SK-N-SH (cell line): ENCODE results near the gene PPFIBP2.

Experiments used
- CTCF ChIP-seq: fragments of 200-600 bp; sonication (generic); IDR thresholded peaks from 2 replicates; pipeline ENCODE4 v1.6.1; 2017; ENCODE audit warnings: antibody characterized with exemption, mild to moderate bottlenecking, moderate library complexity
- FOXM1 ChIP-seq: IDR thresholded peaks from 2 replicates; pipeline ENCODE4 v1.4.0; 2012; ENCODE audit warnings: low read depth, mild to moderate bottlenecking
- MXI1 ChIP-seq: IDR thresholded peaks from 2 replicates; pipeline ENCODE4 v1.6.1; 2012; ENCODE audit warnings: mild to moderate bottlenecking, low read depth, low read length, improper control_type of control experiment
- RXRA ChIP-seq: IDR thresholded peaks from 2 replicates; pipeline ENCODE4 v1.4.0; 2012; ENCODE audit warnings: low read depth, mild to moderate bottlenecking, borderline replicate concordance
- TCF12 ChIP-seq: IDR thresholded peaks from 2 replicates; pipeline ENCODE4 v1.4.0; 2012
- USF2 ChIP-seq: fragments of 150-350 bp; IDR thresholded peaks from 2 replicates; pipeline ENCODE4 v1.6.1; 2017; ENCODE audit warnings: antibody characterized with exemption, low read length, low read depth, borderline replicate concordance
- ZBTB33 ChIP-seq: IDR thresholded peaks from 2 replicates; pipeline ENCODE4 v1.4.0; 2012; ENCODE audit warnings: low read depth, borderline replicate concordance

GRCh38 chr11:7656704-7657103 is 142.9 kb downstream of the PPFIBP2 start:
- no peak for TF ChIP-seq CTCF
- TF ChIP-seq MXI1, result no peak
- no peak for TF ChIP-seq TCF12
- TF ChIP-seq USF2, result no peak
- no peak for TF ChIP-seq RXRA
- TF ChIP-seq ZBTB33, result no peak
- TF ChIP-seq FOXM1, result no peak
